ENCODE data around the gene PLEK. TPM values are rescaled to one million over a fixed set of nuclear protein-coding genes. Genes with fewer than 3 reads are reported as not detected.

Gene PLEK
- total RNA-seq, 1 donor, result 0.36 TPM

DNA sequence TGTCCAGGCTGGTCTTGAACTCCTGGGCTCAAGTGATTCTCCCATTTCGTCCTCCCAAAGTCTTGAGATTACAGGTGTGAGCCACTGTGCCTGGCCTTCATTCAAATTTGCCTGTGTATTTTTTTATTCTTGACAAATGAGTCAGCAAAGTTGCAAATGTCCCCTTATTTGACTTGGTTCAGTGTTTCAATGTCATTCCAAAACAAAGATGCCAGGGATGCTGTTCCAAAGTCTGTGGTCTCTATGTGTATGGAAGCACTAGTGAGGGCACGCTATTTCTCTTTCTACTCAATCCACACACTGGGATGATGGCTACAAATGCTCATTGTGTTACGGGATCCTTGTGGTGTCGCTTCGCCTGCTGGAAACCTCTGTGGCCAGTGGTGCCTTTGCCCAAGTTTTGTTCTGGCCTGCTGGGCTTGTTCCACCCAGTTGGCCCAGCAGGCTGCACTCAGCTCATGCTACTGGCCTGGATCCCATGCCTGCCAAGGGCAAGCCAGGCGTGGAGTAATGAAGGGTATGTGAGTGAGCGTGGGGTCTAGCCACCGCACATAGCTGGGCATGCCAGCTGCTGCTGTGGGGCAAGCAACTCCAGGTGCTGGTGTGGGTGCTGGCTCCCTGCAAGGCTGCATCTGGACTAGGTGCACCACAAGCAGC is 66.4 kb downstream of the PLEK start:
- no peak overlapping the region for H2AFZ ChIP-seq (ENCODE audit: low read length)
- no peak for DNase-seq (ENCODE audit: insufficient read length, low spot score, missing footprints)
- H3K36me3 ChIP-seq (ENCODE audit: insufficient read depth, low read length), result no peaks in the 10 kb centered on the region
- peaks cover 29% of the 10 kb centered on the region for H3K4me1 ChIP-seq (ENCODE audit: insufficient read depth, low read length)
- no peak overlapping the region for H3K4me3 ChIP-seq (ENCODE audit: insufficient read depth, low read length)
- H3K9me3 ChIP-seq (ENCODE audit: low read depth, low read length), result no peaks in the 10 kb centered on the region
- H4K20me1 ChIP-seq (ENCODE audit: insufficient read depth, low read length), result no peaks in the 10 kb centered on the region
- no peaks in the 10 kb centered on the region for H3K27me3 ChIP-seq (ENCODE audit: insufficient read depth, low read length)
- H3K79me2 ChIP-seq (ENCODE audit: insufficient read depth, low read length), result no peaks in the 10 kb centered on the region
- no peak overlapping the region for H3K27ac ChIP-seq (ENCODE audit: low read depth, low read length)
- H3K4me2 ChIP-seq (ENCODE audit: insufficient read depth, low read length), result no peak overlapping the region
- TF ChIP-seq, protein P1, sequence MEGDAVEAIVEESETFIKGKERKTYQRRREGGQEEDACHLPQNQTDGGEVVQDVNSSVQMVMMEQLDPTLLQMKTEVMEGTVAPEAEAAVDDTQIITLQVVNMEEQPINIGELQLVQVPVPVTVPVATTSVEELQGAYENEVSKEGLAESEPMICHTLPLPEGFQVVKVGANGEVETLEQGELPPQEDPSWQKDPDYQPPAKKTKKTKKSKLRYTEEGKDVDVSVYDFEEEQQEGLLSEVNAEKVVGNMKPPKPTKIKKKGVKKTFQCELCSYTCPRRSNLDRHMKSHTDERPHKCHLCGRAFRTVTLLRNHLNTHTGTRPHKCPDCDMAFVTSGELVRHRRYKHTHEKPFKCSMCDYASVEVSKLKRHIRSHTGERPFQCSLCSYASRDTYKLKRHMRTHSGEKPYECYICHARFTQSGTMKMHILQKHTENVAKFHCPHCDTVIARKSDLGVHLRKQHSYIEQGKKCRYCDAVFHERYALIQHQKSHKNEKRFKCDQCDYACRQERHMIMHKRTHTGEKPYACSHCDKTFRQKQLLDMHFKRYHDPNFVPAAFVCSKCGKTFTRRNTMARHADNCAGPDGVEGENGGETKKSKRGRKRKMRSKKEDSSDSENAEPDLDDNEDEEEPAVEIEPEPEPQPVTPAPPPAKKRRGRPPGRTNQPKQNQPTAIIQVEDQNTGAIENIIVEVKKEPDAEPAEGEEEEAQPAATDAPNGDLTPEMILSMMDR (IDR thresholded peaks at IDR 0.05; ENCODE audit: extremely low read depth, low read depth, low read length), result no peak

DNA sequence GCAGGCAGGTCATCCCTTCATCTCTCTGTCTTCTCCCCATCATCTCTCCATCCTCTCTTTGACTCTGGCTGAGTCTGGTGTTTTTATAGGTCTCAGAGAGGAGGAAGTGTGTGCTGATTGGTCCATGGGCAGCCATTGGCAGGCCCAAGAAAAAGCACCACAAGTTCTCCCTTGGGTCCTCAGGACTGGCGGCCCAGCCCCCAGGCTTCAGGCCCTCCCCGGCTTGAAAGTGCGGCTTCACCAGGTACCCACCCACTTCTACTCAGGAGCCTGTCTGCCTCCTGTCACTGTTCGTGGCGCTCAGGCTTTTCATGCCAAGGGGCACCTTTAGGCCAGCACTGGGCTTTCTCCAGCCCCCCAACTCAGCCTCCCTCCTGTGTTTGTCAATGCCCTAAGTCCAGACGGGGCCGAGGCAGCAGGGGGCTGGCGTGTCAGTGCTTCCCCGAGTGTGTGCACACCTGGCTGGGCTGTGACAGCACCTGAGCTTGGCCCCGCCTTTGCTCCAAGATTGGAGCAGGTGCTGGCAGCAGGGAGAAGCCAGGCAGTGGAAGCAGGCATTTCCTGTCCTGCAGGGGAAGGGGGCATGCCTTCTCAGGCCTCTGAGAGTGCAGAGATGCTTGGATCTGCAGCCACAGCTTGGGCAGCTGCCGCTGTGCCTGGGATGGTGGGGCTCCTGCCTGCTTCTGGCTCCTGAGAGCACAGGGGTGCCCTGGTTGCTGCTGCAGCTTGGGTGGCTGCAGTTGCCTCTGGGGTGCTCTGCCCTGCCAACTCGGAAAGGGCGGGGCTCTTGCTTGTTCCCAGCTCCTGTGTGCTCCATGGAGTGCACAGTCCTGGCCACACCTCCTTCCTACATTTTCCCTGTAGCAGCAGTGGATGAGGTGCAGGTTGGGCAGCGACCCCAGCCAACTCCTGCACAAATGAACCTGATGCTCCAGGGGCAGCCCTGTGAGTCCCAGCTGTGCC is 67.9 kb downstream of the PLEK start:
- Histone ChIP-seq H3K36me3 (ENCODE audit: insufficient read depth, low read length) (no peaks in the 10 kb centered on the region), H3K27me3 (ENCODE audit: insufficient read depth, low read length) (no peaks in the 10 kb centered on the region), H3K4me1 (ENCODE audit: insufficient read depth, low read length) (peaks cover 23% of the 10 kb centered on the region), H3K9me3 (ENCODE audit: low read depth, low read length) (no peaks in the 10 kb centered on the region), H4K20me1 (ENCODE audit: insufficient read depth, low read length) (no peaks in the 10 kb centered on the region), H3K79me2 (ENCODE audit: insufficient read depth, low read length) (no peaks in the 10 kb centered on the region), H2AFZ (ENCODE audit: low read length) (no peak overlapping the region), H3K27ac (ENCODE audit: low read depth, low read length) (no peak overlapping the region), H3K4me2 (ENCODE audit: insufficient read depth, low read length) (no peak overlapping the region), H3K4me3 (ENCODE audit: insufficient read depth, low read length) (no peak overlapping the region)
- TF ChIP-seq, protein P1 (IDR thresholded peaks at IDR 0.05; ENCODE audit: extremely low read depth, low read depth, low read length), result no peak
- no peak for DNase-seq (ENCODE audit: insufficient read length, low spot score, missing footprints)

DNA sequence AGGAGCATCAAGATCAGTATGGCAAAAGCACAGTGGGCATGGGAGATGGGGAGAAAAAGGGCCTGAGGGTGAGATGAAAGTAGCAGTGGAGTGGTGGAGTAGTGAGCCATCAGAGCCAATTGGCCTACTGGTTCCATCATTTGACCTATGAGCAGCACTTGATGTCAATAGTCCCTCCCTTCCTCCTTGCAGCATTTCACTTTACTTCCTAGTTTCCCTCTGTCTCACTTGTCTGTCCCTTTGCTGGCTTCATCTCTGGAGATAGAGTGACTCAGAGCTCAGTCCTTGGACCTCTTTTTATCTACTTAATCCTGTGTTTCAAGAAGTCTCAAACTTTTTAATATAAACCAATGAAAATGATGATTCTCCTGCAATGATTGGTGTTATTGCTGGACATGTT is 69.9 kb downstream of the PLEK start:
- no peaks in the 10 kb centered on the region for H3K27me3 ChIP-seq (ENCODE audit: insufficient read depth, low read length)
- H3K4me2 ChIP-seq (ENCODE audit: insufficient read depth, low read length), result no peak overlapping the region
- no peak overlapping the region for H3K4me3 ChIP-seq (ENCODE audit: insufficient read depth, low read length)
- no peak for DNase-seq (ENCODE audit: insufficient read length, low spot score, missing footprints)
- peaks cover 20% of the 10 kb centered on the region for H3K4me1 ChIP-seq (ENCODE audit: insufficient read depth, low read length)
- no peaks in the 10 kb centered on the region for H3K36me3 ChIP-seq (ENCODE audit: insufficient read depth, low read length)
- TF ChIP-seq, protein P1 (IDR thresholded peaks at IDR 0.05; ENCODE audit: extremely low read depth, low read depth, low read length), result no peak
- H2AFZ ChIP-seq (ENCODE audit: low read length), result no peak overlapping the region
- no peaks in the 10 kb centered on the region for H4K20me1 ChIP-seq (ENCODE audit: insufficient read depth, low read length)
- H3K9me3 ChIP-seq (ENCODE audit: low read depth, low read length), result no peaks in the 10 kb centered on the region
- H3K27ac ChIP-seq (ENCODE audit: low read depth, low read length), result no peak overlapping the region
- no peaks in the 10 kb centered on the region for H3K79me2 ChIP-seq (ENCODE audit: insufficient read depth, low read length)

DNA sequence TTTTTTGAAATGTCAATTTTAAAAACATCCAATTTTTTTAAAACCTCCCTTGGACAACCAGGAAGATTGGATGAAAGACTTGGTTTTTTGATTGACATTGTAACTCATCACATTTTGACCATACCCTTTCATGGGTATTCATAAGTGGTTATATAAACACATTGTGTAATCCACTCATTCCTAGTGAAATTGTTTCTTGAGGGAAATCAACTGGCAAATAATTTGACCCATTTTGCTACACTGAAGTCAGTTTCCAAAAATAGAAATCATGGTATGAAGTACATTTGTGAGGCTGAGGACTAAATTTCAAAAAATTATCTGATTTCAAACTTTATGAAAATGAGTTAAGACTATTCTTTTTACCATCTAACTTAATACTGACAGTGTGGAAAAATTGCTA is 70.5 kb downstream of the PLEK start:
- H3K4me3 ChIP-seq (ENCODE audit: insufficient read depth, low read length), result no peak overlapping the region

More for the DNA sequence above, 70.5 kb downstream of the PLEK start:
- Histone ChIP-seq H3K79me2 (ENCODE audit: insufficient read depth, low read length) (no peaks in the 10 kb centered on the region), H3K4me2 (ENCODE audit: insufficient read depth, low read length) (peak overlapping the region; percentile 48), H3K4me1 (ENCODE audit: insufficient read depth, low read length) (peaks cover 21% of the 10 kb centered on the region), H3K27me3 (ENCODE audit: insufficient read depth, low read length) (no peaks in the 10 kb centered on the region), H3K36me3 (ENCODE audit: insufficient read depth, low read length) (no peaks in the 10 kb centered on the region), H3K27ac (ENCODE audit: low read depth, low read length) (peak overlapping the region; percentile 22), H3K9me3 (ENCODE audit: low read depth, low read length) (no peaks in the 10 kb centered on the region), H2AFZ (ENCODE audit: low read length) (no peak overlapping the region), H4K20me1 (ENCODE audit: insufficient read depth, low read length) (no peaks in the 10 kb centered on the region)
- DNase-seq (ENCODE audit: insufficient read length, low spot score, missing footprints), result no peak
- TF ChIP-seq, protein P1 (IDR thresholded peaks at IDR 0.05; ENCODE audit: extremely low read depth, low read depth, low read length), result no peak
